Heart left ventricle (tissue), 13 donors: ENCODE data around the gene ADAMTSL1.

Experiments
- CTCF ChIP-seq, 12 donors: fragments of 200-600 bp; sonication (generic) in 4 of 12; IDR thresholded peaks; one replicate each; pipeline versions ENCODE4 v1.5.0 to v1.8.0; 2018 to 2022; ENCODE audit warnings: antibody characterized with exemption in 12 of 12, mild to moderate bottlenecking in 5 of 12
- POLR2A ChIP-seq, 2 donors: fragments of 450-650 bp; IDR thresholded peaks; one replicate each; pipeline ENCODE4 v1.6.1; 2017; ENCODE audit warnings: antibody characterized with exemption in 2 of 2, mild to moderate bottlenecking in 2 of 2, moderate library complexity in 2 of 2
- donor health status: ischemic (EF 13 %, LVEDD 7.1; RV severe dilation, severe dysfunction).
- donor health status: DM: no; HTN: yes; CAD: no.
- donor health status: DM: no; HTN: no; CAD: no.
- donor health status: ischemic (EF 25% LVEDD 6.9; RV normal size, moderate dysfunction).
- donor health status: ischemic (EF 25% LVEDD 5.7; RV mildly dilated, moderate dysfunction).
- donor health status: ischemic (EF 35%, LVEDD 5.7; RV mildly dilated, moderate dysfunction).
- donor health status: nonischemic (EF 11% LVEDD 7.7; RV severe dilation, severe dysfunction).
- donor health status: DM: yes; HTN: yes; CAD: no.
- donor health status: PGD.
- donor health status: ischemic (EF 29% LVEDD 5.4; RV normal size, mild dysfunction).
- donor health status: nonischemic (EF 23%, LVEDD 6.1; RV moderate dilation, normal function).

DNA sequence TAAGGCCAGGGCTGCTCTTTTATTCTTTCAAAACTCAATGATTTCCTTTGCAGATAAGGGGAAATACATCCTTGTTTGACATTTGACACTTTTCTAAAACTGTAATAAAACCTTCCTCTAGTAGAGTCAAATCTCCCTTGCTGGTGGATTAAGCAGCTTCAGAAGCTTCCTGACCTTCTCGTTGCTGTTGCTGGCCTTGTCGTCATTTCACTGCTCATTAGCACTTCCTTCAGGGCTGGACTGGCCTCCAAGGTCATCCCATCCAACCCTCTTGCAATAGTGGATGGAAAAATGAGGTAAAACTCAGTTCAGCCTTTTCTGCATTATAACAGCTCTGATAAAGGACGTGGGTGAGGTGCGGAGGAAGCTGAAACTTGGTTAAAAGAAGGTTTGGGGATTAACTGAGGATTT is 1.1 kb upstream of the ADAMTSL1 start:
- TF ChIP-seq CTCF (IDR thresholded peaks at IDR 0.05) (no peak), POLR2A (IDR thresholded peaks at IDR 0.05) (no peak)
